ENCODE measurements around the gene KHDC3L. TPM values are rescaled to one million over a fixed set of nuclear protein-coding genes. Genes with fewer than 3 reads are reported as not detected.

The KHDC3L gene
- not detected for total RNA-seq
- not detected for polyA plus RNA-seq
- long read RNA-seq, donor 1 = 0 reads
- long read RNA-seq, donor 2 = 0 reads

GRCh38 chr6:73362358-73362757, at the start of gene KHDC3L:
TSS of gene KHDC3L (plus strand) at chr6:73362658. CDS start at chr6:73362730, 72 bp downstream.
- H3K27me3 ChIP-seq (replicated peaks in 1 of 7) = no peaks in the 10 kb centered on the region
- no peaks in the 10 kb centered on the region for H3K36me3 ChIP-seq
- TF ChIP-seq POLR2A (IDR thresholded peaks at IDR 0.05) (no peak), CTCF (IDR thresholded peaks at IDR 0.05 in 8 of 11, conservative IDR thresholded peaks at IDR 0.05 in 3 of 11) (no peak), POLR2AphosphoS5 (IDR thresholded peaks at IDR 0.05) (no peak)
- intact Hi-C loops (cut with DNase I; ENCODE audit: low total_unique reads) = no loop called here
- H3K4me3 ChIP-seq = no peak within 1 kb of the TSS
- 90 to 94% (median 91%) methylated on average over 23 of the region's 23 CpGs for WGBS, 5 donors
- H3K27ac ChIP-seq = no peak within 1 kb of the TSS
- H3K9me3 ChIP-seq = no peaks in the 10 kb centered on the region
- DNase-seq = no peak
- no peaks in the 10 kb centered on the region for H3K4me1 ChIP-seq

- Histone ChIP-seq H3K9me3 (peaks cover 0 to 25% (median 17%) of the 10 kb centered on the region in 8 donors), H3K36me3 (no peaks in the 10 kb centered on the region), H3K27me3 (replicated peaks in 1 of 7) (peaks cover 0 to 54% (median 28%) of the 10 kb centered on the region in 7 donors), H3K4me3 (peak overlapping the region in 5 of 8 donors; percentile 2 to 54 (median 11)), H3K27ac (no peak overlapping the region), H3K4me1 (peaks cover 0 to 16% (median 10%) of the 10 kb centered on the region in 6 donors)
- 15 to 29% (median 18%) methylated on average over 35 to 61 of the region's 61 CpGs for WGBS, 5 donors
- intact Hi-C loops (cut with DNase I; ENCODE audit: low total_unique reads) = no loop called here
- no peak for DNase-seq
- TF ChIP-seq POLR2AphosphoS5 (IDR thresholded peaks at IDR 0.05) (no peak), CTCF (IDR thresholded peaks at IDR 0.05 in 8 of 11, conservative IDR thresholded peaks at IDR 0.05 in 3 of 11) (no peak), POLR2A (IDR thresholded peaks at IDR 0.05) (no peak)
These were observed 47.6 kb upstream of the KHDC3L start for GRCh38 chr6:73314577-73315492.

- Histone ChIP-seq H3K27me3 (replicated peaks in 1 of 7) (peaks cover 0 to 14% (median 0%) of the 10 kb centered on the region in 7 donors), H3K4me3 (no peak overlapping the region), H3K9me3 (peaks cover 0 to 17% (median 8%) of the 10 kb centered on the region in 8 donors), H3K27ac (no peak overlapping the region), H3K4me1 (no peaks in the 10 kb centered on the region), H3K36me3 (no peaks in the 10 kb centered on the region)
- WGBS, 5 donors = 89 to 95% (median 92%) methylated on average over 2 of the region's 2 CpGs
- DNase-seq = no peak
- TF ChIP-seq POLR2AphosphoS5 (IDR thresholded peaks at IDR 0.05) = no peak
- TF ChIP-seq POLR2A (IDR thresholded peaks at IDR 0.05) = no peak
- TF ChIP-seq CTCF (IDR thresholded peaks at IDR 0.05 in 8 of 11, conservative IDR thresholded peaks at IDR 0.05 in 3 of 11) = no peak
- intact Hi-C loops (cut with DNase I; ENCODE audit: low total_unique reads) = no loop called here
These were observed 39.1 kb upstream of the KHDC3L start for GRCh38 chr6:73323323-73323722.

- no peak for DNase-seq
- TF ChIP-seq POLR2A (IDR thresholded peaks at IDR 0.05) = no peak
- no peak for TF ChIP-seq POLR2AphosphoS5 (IDR thresholded peaks at IDR 0.05)
- TF ChIP-seq CTCF (IDR thresholded peaks at IDR 0.05 in 8 of 11, conservative IDR thresholded peaks at IDR 0.05 in 3 of 11) = no peak
- intact Hi-C loops (cut with DNase I; ENCODE audit: low total_unique reads) = no loop called here
- no peak overlapping the region for H3K27ac ChIP-seq
- no peak overlapping the region for H3K4me3 ChIP-seq
- no peaks in the 10 kb centered on the region for H3K4me1 ChIP-seq
- 75 to 91% (median 90%) methylated on average over 3 of the region's 3 CpGs for WGBS, 5 donors
- H3K36me3 ChIP-seq = no peaks in the 10 kb centered on the region
- peaks cover 0 to 28% (median 0%) of the 10 kb centered on the region in 7 donors for H3K27me3 ChIP-seq (replicated peaks in 1 of 7)
- no peaks in the 10 kb centered on the region for H3K9me3 ChIP-seq
These were observed 36.8 kb upstream of the KHDC3L start for GRCh38 chr6:73325656-73326055.

All from spleen (tissue), 13 donors.